Dermis blood vessel endothelial cell (primary cell): ENCODE results near the gene PDHX. TPM values are rescaled to one million over a fixed set of nuclear protein-coding genes. Genes with fewer than 3 reads are reported as not detected.
A peak's percentile ranks its signal among the peaks of the same experiment; 100 is the strongest.

ENCODE experiments used
- DNase-seq: peaks from one replicate; pipeline ENCODE4 v3.0.0; 2010
- total RNA-seq: library from RNA; depleted of rRNA; stranded (reverse); fragments of >200 nt; gene quantifications from 2 replicates; pipeline ENCODE4 v1.2.3, GENCODE V29; 2014

Gene PDHX
- total RNA-seq, 1 donor from 2014 or later = 36.2 TPM

- DNase-seq = no peak
Observed at GRCh38 chr11:34957606-34958005, 41.2 kb downstream of the PDHX start.

DNA sequence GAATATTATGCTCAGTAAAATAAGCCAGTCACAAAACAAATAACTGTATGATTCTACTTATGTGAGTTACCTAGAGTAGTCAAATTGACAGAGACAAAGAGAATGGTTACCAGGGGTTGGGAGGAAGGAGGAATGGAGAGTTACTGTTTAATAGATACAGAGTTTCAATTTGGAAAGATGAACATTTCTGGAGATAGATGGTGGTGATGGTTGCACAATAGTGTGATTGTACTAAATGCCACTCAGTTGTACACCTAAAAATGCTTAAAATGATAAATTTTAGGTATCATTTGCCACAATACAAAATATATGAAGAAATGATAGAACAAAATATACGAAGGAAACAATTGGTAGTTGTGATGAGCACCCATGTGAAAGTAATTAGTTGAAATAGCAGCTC, 43.4 kb downstream of the PDHX start:
- no peak for DNase-seq

DNA sequence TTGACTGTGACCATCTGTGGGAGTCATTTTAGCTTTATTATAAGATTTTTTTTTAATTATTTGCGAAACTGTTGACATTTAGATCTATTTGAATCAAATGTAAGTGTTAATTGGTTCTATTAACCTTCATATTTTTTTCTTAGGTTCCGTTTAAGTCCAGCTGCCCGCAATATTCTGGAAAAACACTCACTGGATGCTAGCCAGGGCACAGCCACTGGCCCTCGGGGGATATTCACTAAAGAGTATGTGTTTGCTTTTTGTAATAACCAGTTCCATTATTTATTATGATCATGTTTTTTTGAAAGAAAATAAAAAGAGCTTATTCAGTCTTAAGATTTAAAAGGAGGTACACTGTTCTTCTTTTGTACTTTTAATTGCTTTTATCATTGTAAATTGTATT, 43.9 kb downstream of the PDHX start:
- no peak for DNase-seq

DNA sequence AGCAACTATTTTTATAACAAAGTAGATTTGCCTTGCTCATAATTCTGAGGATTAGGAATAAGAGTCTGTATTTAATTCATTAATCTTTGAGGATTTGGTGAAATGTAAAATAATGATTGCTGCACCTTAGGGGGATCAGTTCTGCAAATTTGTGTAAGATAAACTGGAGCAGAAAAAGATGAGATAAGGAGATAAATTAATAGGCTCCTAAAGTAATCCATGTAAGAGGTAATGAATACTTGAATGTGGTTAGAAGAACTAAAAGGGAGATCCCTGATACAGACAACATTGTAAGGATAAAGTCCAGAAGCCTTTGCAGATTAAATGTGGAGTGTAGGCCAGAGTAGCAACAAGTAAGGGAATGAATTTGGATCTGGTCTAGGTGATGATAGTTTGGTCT, 45.6 kb downstream of the PDHX start:
- no peak for DNase-seq

GRCh38 chr11:34963351-34963750, 46.9 kb downstream of the PDHX start:
- no peak for DNase-seq

DNA sequence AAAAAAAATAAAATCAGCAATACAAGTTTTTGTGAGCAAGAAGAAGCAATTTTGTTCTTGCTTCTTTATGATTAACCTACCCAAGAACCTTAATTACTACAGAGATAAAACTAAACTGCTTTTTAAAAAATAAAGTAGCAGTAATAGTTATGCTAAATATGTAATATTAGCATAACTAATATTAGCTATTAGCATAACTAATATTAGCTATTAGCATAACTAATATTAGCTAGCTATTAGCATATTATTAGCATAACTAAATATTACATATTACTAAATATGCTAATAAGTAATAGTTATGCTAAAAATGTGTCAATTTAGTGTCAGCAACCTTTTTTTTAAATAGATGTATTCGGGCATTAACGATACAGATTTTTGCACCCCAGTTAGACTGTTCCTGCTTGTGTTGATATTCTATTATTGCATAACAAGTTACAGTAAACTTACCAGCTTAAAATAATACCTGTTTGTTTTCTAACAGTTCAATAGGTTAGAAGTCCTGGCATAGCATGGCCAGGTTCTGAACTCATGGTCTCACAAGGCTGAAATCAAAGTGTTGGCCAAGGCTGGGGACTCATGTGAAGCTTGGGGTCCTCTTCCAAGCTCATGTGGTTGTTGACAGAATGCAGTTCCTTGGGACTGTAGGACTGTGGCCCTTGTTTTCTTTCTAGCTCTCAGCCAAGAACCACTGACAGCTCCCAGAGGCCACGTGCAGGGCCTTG, 48.4 kb downstream of the PDHX start:
- DNase-seq = no peak

DNA sequence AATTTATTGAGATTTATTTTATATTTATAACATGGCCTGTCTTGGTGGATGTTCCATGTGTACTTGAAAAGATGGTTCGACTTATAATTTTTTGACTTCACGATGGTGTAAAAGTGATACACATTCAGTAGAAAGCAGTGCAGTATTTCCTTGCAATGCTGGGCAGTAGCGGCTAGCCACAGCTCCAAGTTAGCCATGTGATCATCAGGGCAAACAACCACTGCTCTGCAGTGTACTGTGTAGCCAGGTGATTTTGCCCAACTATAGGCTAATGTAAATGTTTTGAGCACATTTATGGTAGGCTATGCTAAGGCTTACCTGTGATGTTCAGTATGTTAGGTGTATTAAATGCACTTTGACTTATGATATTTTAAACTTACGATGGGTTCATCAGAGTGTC, 52.4 kb downstream of the PDHX start:
- no peak for DNase-seq

GRCh38 chr11:34970033-34970432, 53.6 kb downstream of the PDHX start:
- DNase-seq = no peak

GRCh38 chr11:34970480-34970879, 54.1 kb downstream of the PDHX start:
- DNase-seq = no peak

DNA sequence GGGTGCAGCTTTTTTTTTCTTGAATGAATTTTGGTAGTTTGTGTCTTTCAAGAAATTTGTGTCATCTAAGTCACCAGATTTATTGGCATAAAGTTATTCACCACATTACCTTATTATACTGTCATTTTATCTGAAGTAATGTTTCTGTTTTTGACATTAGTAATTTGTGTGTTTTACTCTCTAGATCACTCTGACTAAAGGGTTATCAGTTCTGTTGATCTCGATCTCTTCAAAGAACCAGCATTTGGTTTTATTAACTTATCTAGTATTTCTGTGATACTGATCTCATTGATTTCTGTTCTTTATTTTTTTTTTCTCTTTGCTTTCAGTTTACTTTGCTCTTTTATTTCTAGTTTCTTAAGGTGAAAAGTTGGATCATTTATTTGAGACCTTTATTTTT, 55.5 kb downstream of the PDHX start:
- DNase-seq = no peak

- DNase-seq = no peak
Observed at GRCh38 chr11:34972366-34972765, 55.9 kb downstream of the PDHX start.

DNA sequence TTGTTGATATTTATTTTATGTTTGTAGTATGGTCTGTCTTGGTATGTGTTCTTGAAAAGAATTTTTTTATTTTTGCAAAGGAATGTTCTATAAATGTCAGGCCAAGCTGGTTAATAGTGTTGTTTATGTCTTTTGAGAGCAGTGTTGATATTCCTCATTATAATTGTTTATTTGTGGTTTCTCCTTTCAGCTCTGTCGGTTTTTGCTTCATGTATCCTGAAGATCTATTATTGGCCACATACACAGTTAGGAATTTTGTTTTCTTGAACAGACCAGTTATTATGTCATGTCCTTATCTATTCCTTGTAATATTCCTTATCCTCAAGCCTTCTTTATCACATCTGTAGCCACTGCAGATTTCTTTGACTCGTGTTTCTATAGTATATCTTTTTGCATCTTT, 56.5 kb downstream of the PDHX start:
- DNase-seq = no peak

DNA sequence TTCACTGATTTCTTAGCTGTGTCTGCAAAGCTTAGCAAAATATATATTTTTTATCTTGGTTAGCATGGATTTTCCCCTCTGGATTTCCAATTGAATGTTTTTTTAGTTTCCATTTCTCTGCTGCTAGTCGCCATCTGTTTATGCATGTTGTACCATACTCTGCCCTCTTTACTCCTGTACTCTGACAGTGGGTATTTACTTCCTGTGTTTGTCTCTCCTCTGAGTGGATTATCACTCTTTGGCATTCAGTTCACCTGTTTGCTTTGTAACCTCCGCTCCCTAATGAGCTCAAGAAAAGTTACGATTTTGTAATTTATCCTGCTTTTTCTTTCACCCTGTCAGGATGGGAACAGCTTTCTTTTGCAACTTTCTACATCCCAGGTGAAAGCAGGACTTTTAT, 59.1 kb downstream of the PDHX start:
- no peak for DNase-seq

- DNase-seq = no peak
Observed at GRCh38 chr11:34976496-34977088, 60.2 kb downstream of the PDHX start.

DNA sequence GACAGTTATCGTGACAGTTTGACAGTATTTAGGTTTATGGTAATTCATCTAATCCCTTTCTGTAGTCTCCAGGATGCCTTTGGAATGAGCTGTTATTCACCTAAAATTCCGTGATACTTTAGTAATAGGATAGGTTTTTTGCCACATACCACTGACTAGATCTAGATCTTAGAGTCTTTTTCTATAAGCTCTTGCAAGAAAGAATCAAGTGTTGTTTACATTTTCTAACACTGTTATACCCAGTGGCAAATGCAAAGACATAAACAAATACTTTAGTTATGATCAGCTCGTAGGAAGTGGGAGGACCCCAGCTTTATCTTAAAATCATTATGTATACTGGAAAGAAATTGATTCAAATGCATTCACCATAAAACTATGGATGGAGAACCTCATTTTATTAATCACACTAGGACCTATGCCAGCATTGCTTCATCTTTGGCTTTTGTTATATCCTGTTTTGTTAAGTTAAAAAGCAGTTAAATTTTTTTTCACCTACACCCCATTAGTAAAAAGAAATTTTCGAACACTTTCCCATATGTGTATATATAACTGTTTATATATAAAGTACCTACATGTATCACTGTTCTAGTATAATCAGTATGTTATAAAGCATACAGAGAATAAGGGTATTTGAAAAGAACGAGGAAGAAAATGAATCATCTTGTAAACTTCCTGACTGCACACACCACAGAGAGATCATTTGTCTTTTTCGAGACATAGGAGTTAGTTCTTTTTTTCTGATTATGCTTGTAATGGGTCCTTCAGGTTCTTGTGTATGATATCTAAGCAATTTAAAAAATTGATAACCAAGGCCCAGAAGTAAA, 60.9 kb downstream of the PDHX start:
- DNase-seq = peak; percentile 44

- no peak for DNase-seq
Observed at GRCh38 chr11:34978236-34979191, 62.1 kb downstream of the PDHX start.

- no peak for DNase-seq
Observed at GRCh38 chr11:34984514-34984913, 68.1 kb downstream of the PDHX start.

DNA sequence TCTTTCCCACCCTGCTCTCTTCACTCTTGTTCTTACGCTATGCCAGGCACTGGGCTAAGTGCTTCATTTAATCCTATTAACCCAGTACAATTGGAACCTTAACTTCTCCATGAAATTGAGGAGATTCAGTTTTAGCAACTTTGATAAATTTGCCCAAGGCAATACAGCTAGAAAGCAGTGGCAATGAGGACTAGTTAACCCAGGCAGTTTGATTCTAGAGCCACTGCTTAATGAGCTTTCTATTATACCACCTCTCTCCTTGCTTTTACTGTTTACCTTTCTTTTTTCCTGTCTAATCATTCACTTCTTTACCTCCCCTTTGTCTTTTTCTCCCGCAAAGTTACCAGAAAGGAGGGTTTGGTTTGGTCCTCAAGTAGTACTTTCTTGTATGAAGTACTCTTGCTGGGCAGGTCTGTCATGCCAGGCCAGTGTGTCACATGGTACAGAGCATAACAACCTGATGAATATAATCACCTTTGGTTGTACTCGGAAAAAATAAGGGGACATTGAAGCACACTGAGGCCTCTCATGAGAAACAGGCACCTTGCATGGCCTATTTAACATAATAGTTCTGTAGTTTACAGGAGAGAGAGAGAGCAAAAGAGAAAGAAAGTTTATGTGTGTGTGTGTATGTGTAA, 70.6 kb downstream of the PDHX start:
- no peak for DNase-seq

GRCh38 chr11:34987617-34988016, 71.2 kb downstream of the PDHX start:
- DNase-seq = no peak

- DNase-seq = no peak
Observed at GRCh38 chr11:34988294-34989255, 72.2 kb downstream of the PDHX start.

DNA sequence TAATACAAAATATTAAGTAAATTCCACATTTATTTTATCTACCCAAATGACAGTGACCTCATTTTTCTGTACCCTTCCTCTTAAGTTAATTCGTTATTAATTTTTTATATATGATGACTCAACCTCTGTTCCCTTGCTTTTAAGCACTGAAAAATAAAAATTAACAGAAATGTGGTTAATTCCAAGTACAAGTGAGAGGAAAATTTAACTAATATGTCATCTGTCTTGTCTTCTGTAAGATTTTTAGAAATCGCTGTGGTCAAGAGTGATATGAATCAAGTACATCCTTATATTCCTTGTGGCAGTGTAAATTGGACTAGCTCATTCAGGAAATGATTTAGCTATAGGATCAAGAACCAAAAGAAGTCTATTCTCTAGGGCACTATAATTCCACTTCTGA, 74.5 kb downstream of the PDHX start:
- DNase-seq = no peak
